Sigmoid colon (tissue), 4 donors: Measurements from ENCODE around the gene DOK6.

Experiments used
- POLR2A ChIP-seq, 2 donors: fragments of 450-650 bp; IDR thresholded peaks; one replicate each; pipeline ENCODE4 v1.6.1; 2016; ENCODE audit warnings: antibody characterized with exemption in 2 of 2, mild to moderate bottlenecking in 2 of 2, moderate library complexity in 2 of 2
- POLR2AphosphoS5 ChIP-seq, 4 donors: sonication (generic); formaldehyde crosslinking; IDR thresholded peaks; one replicate each; pipeline ENCODE4 v1.6.1; 2017; ENCODE audit warnings: antibody characterized with exemption in 4 of 4
- TF ChIP-seq, protein P1 (sequence below), 4 experiments: fragments of 450-650 bp in 3 of 4; fragments of 200-600 bp in 1 of 4; IDR thresholded peaks; one replicate each; pipeline ENCODE4 v1.5.1; 2016 to 2019; ENCODE audit warnings: antibody characterized with exemption in 4 of 4, mild to moderate bottlenecking in 3 of 4, moderate library complexity in 2 of 4

DNA sequence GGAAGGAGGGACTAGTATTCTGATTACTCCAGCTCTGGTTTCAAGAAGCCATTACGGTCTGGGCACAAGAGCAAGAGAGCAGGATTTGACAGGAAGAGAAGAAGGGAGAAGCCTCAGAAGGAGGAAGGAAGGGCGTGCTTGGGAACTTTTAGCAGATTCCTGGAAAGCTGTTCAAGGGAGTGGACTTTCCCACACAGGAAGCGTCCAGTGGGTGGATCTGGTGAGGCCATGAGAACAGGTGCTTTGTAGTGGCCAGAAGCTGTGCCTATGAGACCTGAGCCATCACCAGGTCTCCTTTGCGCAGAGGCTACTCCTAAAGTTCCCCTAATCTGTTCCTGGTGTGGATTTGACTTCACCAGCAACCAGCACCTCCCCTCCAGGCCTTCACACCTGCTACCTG is 484.7 kb downstream of the DOK6 start:
- TF ChIP-seq POLR2A (IDR thresholded peaks at IDR 0.05) (no peak), POLR2AphosphoS5 (IDR thresholded peaks at IDR 0.05) (no peak)
- TF ChIP-seq, protein P1, sequence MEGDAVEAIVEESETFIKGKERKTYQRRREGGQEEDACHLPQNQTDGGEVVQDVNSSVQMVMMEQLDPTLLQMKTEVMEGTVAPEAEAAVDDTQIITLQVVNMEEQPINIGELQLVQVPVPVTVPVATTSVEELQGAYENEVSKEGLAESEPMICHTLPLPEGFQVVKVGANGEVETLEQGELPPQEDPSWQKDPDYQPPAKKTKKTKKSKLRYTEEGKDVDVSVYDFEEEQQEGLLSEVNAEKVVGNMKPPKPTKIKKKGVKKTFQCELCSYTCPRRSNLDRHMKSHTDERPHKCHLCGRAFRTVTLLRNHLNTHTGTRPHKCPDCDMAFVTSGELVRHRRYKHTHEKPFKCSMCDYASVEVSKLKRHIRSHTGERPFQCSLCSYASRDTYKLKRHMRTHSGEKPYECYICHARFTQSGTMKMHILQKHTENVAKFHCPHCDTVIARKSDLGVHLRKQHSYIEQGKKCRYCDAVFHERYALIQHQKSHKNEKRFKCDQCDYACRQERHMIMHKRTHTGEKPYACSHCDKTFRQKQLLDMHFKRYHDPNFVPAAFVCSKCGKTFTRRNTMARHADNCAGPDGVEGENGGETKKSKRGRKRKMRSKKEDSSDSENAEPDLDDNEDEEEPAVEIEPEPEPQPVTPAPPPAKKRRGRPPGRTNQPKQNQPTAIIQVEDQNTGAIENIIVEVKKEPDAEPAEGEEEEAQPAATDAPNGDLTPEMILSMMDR (IDR thresholded peaks at IDR 0.05): no peak
